Activated CD8-positive, alpha-beta memory T cell treated with anti-CD3 and anti-CD28 coated beads, Interleukin-2, amount 50 U/mL, for 4 hours (primary cell): ENCODE measurements around the gene FAM200C.
"Not testable (repeated sequence)": the region's sequence is repeated elsewhere in the genome, so short reads cannot be mapped to it uniquely, and the experiment has no call there.

ENCODE experiments used
- DNase-seq: peaks from one replicate; pipeline ENCODE4 v3.0.0-alpha.2; 2020

FAM200C gene

GRCh38 chr5:160399402-160400353 lies at the start of gene FAM200C:
Gene FAM200C (minus strand): TSS chr5:160400054. CDS start chr5:160395490, 4,564 bp downstream.
- DNase-seq = peak; percentile 51

GRCh38 chr5:160449458-160449857 lies 49.6 kb upstream of the FAM200C start:
- DNase-seq = no peak

GRCh38 chr5:160448886-160449285 lies 49.0 kb upstream of the FAM200C start:
- DNase-seq = no peak

- no peak for DNase-seq
These were observed 45.9 kb upstream of the FAM200C start for GRCh38 chr5:160445751-160446150.

- no peak for DNase-seq
These were observed 45.3 kb upstream of the FAM200C start for GRCh38 chr5:160445132-160445531.

- no peak for DNase-seq
These were observed 44.6 kb upstream of the FAM200C start for GRCh38 chr5:160444407-160444806.

GRCh38 chr5:160442824-160443431 lies 43.1 kb upstream of the FAM200C start:
- DNase-seq = no peak

GRCh38 chr5:160441311-160441781 lies 41.5 kb upstream of the FAM200C start:
- no peak for DNase-seq

GRCh38 chr5:160439205-160439600 lies 39.3 kb upstream of the FAM200C start:
- DNase-seq = peak; percentile 94

- peak; percentile 44 for DNase-seq
These were observed 38.7 kb upstream of the FAM200C start for GRCh38 chr5:160438316-160439204.

- DNase-seq = no peak
These were observed 37.4 kb upstream of the FAM200C start for GRCh38 chr5:160437271-160437670.

GRCh38 chr5:160436661-160437060 lies 36.8 kb upstream of the FAM200C start:
- not testable (repeated sequence) for DNase-seq

- no peak for DNase-seq
These were observed 36.2 kb upstream of the FAM200C start for GRCh38 chr5:160436017-160436416.

- no peak for DNase-seq
These were observed 35.7 kb upstream of the FAM200C start for GRCh38 chr5:160435532-160435931.

- no peak for DNase-seq
These were observed 34.2 kb upstream of the FAM200C start for GRCh38 chr5:160434022-160434531.

- no peak for DNase-seq
These were observed 32.9 kb upstream of the FAM200C start for GRCh38 chr5:160432787-160433186.

- no peak for DNase-seq
These were observed 32.3 kb upstream of the FAM200C start for GRCh38 chr5:160432196-160432595.

GRCh38 chr5:160427607-160428006 lies 27.8 kb upstream of the FAM200C start:
- no peak for DNase-seq

- no peak for DNase-seq
These were observed 23.2 kb upstream of the FAM200C start for GRCh38 chr5:160423099-160423498.

- peak; percentile 89 for DNase-seq
These were observed 21.9 kb upstream of the FAM200C start, which contains the start of gene PTTG1 for GRCh38 chr5:160421625-160422258. Gene PTTG1 (plus strand): TSS chr5:160421855. CDS start chr5:160422313, 458 bp downstream.

- no peak for DNase-seq
These were observed 20.4 kb upstream of the FAM200C start for GRCh38 chr5:160420331-160420610.
